Smooth muscle cell of bladder (primary cell): Measurements from ENCODE around the gene DMRT1. TPM values are rescaled to one million over a fixed set of nuclear protein-coding genes. Genes with fewer than 3 reads are reported as not detected.

Source experiments
- total RNA-seq: library from RNA; depleted of rRNA; stranded (reverse); fragments of >200 nt; gene quantifications from 2 replicates; pipeline ENCODE4 v1.2.3, GENCODE V29; 2014

The DMRT1 gene
- total RNA-seq = not detected in 2 replicates

DNA sequence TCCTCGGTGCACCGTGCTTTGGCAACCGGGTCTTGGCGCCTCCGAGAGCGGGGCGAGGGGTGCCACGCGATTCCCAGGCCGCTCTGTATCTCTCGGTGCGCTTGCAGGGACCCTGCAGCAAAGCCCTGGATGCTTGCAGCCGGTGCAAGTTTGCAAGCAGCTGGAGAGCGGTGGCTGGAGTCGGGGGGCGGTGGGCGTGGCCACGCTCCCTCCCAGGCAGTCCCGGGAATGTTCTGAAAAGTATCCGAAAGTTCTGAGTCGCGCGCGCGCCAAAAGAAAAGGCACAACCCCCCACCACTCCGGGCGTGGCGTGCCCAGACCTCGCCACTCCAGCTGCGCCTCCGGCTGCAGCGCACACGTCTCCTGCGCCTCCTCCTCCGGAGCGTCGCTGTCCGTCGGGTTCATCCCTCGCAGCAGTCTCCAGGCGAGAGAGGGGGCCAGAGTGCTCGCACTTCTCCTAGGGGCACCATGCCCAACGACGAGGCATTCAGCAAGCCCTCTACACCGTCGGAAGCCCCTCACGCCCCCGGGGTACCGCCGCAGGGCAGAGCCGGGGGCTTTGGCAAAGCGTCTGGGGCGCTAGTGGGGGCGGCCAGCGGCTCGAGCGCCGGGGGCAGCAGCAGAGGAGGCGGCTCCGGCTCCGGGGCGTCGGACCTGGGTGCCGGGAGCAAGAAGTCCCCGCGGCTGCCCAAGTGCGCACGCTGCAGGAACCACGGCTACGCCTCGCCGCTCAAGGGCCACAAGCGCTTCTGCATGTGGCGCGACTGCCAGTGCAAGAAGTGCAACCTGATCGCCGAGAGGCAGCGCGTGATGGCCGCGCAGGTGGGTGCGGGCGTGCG is at the start of gene DMRT1:
Gene DMRT1 (plus strand): TSS at position 327 of the 839 bp plus-strand sequence. CDS start 142 bp downstream, at position 469.

DNA sequence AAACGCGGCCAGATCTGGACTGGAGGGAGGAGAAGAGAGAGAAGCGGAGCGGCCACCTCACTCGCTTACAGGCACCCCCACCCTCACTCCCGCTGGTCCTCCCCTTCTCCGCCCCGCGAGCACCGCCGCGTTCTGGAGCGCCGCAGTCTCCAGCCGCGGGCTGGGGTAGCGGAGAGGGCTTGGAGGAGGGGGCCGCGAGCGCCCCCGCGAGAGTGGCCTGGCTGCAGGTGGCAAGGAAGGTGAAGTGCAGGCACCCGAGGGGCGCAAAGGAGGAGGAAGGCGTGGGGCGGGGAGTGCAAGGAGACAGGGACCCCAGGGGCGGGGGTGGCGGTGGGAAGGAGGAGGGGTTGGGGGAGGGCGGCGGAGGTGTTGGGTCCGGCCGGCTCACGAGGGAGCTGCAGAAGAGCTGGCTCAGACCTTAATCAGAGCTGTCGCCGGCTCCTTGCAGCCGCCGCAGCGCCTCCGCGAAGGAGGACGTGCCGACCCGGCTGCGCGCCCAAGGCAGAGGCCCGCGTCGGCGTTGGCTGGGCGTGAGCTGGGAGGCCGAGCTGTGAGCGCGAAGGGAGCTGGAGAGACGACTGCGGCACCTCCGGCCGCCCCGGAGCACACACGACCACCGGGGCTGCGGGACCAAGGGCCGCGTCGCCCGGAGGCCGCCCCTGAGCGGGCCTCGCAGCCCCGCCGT is 134.9 kb downstream of the DMRT1 start, which contains the start of gene DMRT3:
Gene DMRT3 (plus strand): TSS at position 398 of the 685 bp plus-strand sequence. CDS start 347 bp downstream, outside the sequence.

Other genes with a start within 250 kb of the DMRT1 start
- gene DMRT3, start 135.0 kb downstream of the DMRT1 start, total RNA-seq = not detected in 2 replicates
- under 0.01 and 0.09 TPM in 2 replicates for gene DMRT2, start 208.7 kb downstream of the DMRT1 start, total RNA-seq